Medulla oblongata (tissue), 1 donor: ENCODE measurements around the gene F13A1.

Source experiments
- DNase-seq: peaks from one replicate; pipeline ENCODE4 v3.0.0-alpha.2; 2015; ENCODE audit errors: extremely low spot score

Gene F13A1

DNA sequence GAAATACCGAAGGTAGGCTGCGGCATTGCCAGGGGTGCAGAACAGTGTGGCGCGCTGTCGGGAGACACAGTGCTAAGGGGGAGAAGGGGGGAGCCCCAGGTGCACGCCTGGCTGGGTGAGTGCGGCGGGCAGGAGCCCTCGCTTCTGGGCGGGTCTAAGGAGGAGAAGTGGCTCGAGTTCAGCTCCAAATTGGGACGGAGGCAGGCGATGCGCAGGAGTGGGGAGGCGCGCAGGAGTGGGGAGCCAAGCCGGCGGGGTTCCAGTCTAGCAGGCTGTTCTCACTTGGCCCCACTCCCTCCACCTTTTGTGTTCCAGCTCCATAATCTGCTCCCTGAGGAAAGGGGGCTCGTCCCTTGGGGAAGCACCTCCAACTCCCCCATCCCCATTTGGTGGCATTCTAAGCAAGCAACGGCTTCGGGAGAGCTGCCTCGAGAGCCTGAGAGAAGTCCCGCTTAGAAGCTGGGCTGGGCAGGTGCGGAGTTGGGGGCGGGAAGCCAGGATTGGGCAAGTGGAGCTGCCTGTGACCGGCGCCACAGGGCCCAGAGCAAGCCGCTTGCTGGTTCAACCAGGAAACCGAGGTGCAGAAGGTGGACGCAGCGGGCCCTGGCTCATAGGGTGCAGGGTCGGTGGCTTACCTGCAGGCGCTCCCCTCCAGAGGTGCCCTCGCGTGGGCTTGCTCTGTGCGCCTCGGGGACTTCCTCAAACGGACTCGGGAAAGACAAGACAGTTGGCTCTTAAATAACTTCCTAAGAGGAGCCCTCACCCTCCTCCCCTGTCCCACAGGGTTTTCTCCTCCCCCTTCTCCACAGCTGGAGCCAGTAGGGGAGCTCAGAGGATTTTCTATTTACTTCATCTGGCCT, at the start of gene F13A1:
F13A1 (minus strand) TSS at position 711 of the 860 bp plus-strand sequence. CDS start 1,998 bp downstream, outside the sequence.
- no peak for DNase-seq

DNA sequence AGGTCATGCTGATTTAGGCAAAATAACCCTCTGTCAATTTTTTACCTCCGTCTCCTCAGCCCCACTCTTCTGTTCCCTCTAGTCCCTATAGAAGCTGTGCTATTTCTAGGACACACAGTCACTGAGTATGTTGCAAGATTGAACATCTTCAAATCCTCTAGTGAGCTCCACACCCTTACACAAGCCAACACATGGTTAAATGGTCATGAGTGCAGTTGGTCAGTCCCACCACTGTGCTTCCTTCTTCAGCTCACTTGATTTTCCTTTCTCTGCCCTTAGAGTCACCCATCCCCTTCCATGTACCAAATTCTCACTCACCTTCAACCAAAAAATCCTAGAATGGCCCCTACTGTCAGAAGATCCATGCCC, 48.2 kb upstream of the F13A1 start:
- no peak for DNase-seq

- no peak for DNase-seq
Measured at GRCh38 chr6:6368040-6368683, 47.7 kb upstream of the F13A1 start.

DNA sequence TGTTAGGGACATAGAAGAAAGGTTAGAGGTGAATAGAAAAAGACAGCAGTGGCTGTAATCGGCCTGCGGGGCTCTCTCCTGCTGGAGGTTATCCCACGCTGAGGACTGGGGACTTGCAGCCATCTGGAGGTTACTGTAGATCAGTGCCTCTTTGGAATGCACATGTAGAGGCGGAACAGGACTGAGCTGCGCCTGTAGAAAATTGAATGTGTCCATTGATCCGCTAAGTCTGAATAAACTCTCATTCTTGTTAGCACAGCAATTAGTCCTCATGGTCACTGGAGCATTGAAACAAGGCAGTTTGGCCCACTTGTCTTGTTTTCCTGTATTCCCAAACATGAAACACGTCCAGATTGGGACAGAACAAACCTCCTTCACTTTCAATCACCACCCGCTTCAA, 46.3 kb upstream of the F13A1 start:
- no peak for DNase-seq

DNA sequence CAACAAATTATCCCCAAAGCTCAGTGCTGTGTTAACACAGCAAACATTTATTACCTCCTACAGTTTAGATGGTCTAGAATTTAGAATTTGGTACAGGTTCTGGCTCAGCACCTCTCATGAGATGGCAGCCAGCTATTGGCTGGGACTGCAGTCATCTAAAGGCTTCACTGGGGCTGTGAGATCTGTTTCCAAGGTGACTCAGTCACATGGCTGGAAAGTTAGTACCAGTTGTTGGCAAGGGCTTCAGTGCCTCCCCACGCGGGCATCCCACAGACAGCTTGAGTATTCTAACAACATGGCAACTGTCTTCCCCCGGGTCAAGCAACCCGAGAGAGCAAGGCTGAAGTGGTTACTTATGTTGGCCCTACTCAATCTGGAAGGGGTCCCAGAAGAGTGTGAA, 44.8 kb upstream of the F13A1 start:
- no peak for DNase-seq

DNA sequence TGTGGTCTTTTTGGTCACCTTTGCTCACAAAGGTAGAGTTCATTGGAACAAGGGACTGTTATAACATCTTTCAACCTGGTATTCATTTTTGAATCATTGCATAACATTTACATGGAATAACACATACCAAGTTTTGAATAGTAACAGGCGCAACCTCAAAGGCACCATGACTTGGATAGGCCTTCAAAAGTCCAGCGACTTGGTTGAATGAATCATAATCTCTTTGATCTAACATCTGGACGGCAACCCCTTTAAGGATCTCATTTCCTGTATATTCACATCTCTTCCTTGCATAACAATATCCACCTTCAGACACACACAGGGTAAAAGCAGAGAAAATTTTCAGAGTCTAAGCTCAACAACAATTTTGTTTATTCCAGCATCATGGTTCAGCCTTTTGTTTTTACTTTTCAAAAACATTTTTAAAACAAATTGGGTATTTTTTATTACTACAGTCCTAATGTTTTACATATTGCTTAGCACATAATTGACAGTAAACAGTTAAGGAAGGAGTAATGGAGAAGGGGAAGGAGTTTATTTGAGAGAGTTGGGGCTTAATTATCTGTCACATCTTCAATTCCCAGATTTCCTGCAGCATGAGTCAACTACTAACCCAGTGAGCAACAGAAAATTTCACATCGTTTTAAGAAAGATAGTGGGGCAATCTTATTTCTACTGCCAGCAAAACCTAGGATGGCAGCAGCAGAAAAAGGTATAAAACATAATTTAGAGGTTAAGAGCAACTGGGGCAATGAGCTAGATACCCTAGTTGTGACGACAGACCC, 41.8 kb upstream of the F13A1 start:
- DNase-seq: no peak

DNA sequence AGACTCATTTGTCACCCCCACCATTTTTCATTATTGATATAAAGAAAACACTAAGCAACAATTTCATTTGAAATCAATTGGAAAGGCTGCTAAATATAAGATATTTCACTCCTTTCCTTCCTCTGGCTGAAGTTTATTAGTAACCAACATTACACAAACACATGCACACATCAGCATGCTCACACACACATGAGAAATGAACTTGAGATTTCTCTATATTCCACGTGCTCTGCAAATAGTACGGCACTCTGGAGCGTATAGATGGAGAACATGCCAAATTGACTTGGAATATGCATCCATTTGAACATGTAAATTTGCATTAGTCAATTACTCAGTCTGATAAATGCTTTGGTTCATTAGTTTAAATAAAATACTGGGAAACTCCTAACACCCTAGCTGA, 37.1 kb upstream of the F13A1 start:
- no peak for DNase-seq

DNA sequence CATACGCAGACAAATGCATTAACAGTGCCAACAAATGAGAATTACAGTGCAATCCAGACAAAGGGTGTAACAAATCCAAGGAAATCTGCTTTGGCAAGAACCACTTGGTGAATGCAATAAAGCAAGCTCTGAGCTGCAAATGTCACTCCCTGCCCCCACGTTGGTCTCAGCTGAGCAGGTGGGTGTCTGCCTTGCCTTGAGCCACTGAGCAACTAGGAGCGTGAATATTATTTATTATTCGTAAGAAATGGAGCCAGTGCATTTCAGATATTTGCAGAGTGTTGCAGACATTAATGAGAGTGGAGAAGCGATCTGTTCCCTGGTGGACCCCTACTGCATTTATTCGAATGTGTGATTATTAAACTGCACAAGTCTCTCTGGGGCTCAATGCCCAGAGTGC, 36.6 kb upstream of the F13A1 start:
- DNase-seq: no peak

DNA sequence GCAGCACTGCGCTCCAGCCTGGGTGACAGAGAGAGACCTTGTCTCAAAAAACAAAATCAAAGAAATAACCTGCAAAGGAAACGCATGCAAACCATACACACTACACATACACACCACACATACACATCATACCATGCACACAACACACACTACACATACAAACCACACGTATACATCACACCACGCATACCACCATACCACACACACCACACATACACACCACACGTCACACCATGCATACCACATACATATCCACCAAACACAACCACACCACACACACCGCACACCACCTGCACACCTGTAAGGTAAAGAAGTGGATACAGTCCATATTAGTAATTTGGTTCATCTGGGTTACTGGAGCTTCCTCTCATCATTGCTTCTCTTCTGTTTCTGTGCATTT, 32.3 kb upstream of the F13A1 start:
- DNase-seq: no peak

DNA sequence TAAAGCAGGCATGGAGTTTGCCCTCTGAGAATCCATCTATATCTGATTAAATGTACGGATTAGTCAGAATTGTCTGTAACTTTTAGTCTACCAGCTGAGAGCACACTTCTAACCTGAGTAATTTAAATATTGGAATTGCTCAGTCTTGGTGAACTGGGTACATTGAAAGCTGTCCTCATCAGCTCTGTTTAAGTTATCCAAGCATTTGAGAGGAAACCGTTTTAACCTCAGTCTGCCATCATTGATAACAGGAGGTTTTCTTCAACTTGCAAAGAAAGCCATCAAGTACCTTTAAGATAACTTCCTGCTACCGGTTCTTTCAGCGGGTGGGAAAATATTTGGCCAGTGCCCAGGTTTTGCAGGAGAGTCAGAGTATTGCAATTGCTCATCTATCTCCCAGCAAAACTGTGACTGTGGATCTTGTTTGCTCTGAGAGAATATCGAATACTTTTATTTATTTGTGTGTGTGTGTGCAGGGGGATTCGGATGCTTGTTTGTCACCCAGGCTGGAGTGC, 31.1 kb upstream of the F13A1 start:
- no peak for DNase-seq

DNA sequence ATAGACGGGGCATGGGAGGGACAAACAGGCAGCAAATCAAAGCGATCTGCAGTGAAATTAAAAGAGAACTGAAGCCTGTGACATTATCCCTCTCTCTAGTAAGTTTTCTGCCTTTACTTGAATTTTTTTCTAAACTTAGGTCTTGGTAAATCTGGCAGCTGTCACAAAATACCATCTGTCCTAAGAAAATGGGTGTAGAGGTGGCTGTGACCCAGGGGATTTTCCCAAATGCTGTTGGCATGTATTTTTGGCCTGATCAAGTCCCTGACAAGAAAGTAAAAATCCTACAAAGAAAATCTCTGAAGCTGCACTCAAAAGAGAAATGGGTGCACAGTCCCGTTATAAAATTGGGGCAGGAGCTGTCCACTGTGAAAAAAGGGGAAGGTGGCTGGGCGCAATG, 30.2 kb upstream of the F13A1 start:
- no peak for DNase-seq

- DNase-seq: no peak
Measured at GRCh38 chr6:6348256-6348655, 27.8 kb upstream of the F13A1 start.

DNA sequence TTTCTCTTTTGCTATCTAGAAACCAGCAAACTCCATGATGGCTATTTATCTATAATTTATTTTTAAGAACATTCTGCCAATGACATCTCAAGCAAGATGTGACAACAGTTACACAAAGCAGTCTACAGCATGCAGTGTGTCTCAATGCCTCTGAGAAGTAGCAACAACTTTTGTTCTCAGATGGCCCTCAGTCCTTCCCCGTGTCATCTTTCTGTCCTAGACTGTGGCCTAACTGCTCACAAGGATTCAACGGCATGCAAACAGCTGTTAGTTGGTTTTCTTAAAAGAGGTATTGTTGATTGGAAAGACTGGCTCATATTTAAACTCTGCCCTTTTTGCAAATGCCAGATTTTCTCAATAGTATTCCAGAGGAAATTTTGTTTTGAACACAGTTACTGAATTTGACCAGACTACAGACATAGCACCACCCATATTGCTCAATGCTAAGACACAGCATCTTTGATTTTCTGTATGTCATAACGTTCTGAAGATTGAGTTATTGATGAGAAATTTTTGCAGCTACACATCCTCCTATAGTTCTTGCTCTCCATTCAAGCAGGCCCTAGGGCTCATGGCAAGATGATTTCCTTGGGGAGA, 26.1 kb upstream of the F13A1 start:
- no peak for DNase-seq

- DNase-seq: peak; percentile 27
Measured at GRCh38 chr6:6333501-6333900, 13.0 kb upstream of the F13A1 start.

- no peak for DNase-seq
Measured at GRCh38 chr6:6332811-6333244, 12.4 kb upstream of the F13A1 start.

DNA sequence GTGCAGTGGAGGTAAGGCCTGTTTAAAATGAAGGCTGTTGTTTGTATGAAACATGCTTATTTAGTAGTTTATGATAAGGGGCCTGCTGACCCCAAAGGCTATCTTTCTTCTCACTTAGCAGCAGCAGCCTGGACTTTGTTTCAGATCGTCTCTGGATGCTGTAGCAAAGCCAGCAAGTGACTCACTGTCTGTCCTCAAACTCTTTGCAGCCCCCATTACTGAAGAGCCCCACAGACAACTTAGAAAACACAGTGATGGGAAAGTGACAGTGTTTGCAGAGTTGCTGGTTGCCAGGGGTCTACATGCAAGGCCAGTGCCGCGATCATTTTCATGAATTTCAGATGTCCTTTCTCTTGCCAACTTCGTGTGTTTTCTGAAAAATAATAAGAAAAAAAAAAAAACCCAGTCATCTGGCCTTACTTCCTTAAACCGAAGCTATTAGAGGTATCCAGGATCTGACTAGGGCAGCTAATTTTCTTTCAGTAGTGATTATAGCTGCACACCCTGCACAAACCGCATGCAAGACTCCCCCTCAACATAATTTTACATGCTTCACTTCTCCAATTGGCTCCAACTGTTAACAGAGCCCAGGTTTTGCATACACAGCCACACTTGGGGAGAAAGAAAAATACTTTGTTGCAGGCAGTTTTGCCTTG, 11.6 kb upstream of the F13A1 start:
- DNase-seq: no peak

DNA sequence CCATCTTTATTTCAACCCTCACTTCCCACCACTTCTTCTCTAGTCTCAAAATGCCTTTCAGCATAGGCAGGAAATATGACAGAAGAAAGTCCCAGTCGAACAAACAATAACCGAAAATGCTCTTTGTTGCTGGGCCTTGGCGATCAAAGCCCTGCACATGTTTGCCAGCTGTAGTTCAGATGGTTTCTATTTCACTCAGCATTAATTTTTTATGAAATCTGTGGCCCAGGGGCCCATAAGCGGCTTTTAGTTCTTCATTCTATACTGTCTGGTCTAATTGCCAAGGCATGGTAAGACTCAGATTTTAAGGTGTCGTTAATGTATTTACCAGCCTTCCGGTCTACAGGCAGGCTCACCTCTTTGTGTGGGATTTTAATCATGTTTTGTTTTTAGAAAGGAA, 10.9 kb upstream of the F13A1 start:
- DNase-seq: no peak

DNA sequence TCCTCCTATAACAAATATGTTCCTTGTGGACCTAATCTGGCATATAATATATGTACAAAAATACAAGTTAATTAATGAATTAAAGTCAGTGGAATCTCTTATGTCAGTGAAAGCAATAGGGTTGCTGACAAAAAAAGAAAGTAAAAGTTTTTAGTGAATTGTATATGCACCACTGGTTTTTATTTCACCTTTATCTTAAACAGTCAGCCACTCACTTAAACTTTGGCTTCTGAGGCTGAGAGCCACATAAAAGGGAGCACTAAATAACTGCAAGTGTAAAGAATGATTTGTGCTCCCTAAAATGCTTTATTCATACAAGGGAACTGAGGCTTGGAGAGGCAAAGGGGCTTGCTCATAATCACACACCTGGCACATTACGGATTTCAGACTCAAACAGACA, 9.9 kb upstream of the F13A1 start:
- DNase-seq: no peak

- DNase-seq: peak; percentile 48
Measured at GRCh38 chr6:6328451-6328850, 8.0 kb upstream of the F13A1 start.

GRCh38 chr6:6323352-6323751, 2.9 kb upstream of the F13A1 start:
- DNase-seq: no peak

- DNase-seq: no peak
Measured at GRCh38 chr6:6320901-6321300, 439 bp upstream of the F13A1 start.
